Activated CD4-positive, alpha-beta T cell treated with anti-CD3 and anti-CD28 coated beads, Interleukin-2, Interleukin-4, amounts not matched to agents 100 ng/mL and 50 ng/mL, durations not matched to agents 16 hours and 8 hours (primary cell): ENCODE measurements around the gene KRT77.

ENCODE experiments used
- DNase-seq: peaks from one replicate; pipeline ENCODE4 v3.0.0-alpha.2; 2020; ENCODE audit warnings: low spot score

Gene KRT77

DNA sequence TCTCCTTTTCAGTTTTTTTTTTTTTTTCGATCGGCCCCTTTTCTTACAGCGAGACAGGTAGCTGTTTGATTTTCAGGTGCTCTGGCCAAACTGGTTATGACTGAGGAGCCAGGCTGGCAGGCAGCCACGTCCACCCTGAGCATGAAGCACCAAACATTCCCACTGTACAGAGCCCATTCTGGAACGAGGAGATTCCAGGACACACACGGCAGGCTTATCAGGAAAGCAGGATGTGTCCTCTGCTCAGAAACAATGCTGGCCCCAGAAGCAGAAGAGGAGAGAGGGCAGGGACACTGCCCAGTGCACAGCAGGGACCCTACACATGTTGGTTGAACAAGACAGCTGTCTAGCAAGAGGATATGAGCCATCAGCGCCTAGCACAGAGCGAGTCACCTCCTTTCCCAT is 47.6 kb downstream of the KRT77 start:
- DNase-seq = no peak

DNA sequence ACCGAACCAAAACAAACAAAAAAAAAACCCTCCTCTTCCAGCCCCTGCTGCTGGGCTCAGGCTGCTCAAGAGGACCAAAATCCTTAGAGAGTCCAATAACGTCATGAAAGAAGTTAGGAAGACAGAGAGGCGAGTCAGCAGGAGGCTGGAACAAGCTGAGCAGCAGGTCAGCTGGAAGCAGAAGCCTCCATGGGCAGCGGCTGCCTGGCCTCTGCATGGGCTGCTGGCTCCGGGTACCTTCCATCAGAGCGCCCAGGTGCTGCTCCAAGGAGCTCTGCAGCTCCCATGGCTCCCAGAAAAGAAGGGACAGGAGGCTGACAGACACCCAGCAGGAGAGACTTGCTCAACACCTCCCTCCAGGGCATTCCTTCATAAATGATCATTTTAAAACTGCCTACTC is 48.1 kb downstream of the KRT77 start:
- no peak for DNase-seq

DNA sequence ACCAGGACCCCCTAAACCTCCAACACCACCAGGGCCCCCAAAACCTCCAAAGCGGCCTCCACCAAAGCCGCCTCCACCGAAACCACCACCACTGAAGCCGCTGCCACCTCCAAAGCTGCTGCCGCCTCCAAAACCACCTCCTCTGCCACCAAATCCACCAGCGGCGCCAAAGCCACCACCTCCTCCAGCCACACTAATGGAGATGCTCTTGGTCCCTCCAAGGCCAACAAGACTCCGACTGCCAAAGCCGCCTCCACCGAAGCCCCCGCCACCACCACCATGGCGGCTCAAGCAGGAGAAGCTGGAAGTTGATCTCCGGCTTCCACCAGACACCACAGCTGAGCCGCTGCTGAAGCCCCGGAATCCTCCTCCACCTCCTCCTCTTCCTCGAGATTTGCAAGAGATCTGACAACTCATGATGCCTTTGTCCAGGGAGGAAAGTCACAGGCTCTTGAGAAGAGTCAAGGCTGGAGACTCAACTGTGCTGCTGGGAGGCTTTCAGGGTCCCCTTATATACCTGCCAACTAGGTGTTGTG is 51.5 kb downstream of the KRT77 start, which contains the start of gene KRT2:
TSS of gene KRT2 (minus strand) at position 486 of the 536 bp plus-strand sequence. CDS start at position 417, 69 bp downstream.
- DNase-seq = no peak

DNA sequence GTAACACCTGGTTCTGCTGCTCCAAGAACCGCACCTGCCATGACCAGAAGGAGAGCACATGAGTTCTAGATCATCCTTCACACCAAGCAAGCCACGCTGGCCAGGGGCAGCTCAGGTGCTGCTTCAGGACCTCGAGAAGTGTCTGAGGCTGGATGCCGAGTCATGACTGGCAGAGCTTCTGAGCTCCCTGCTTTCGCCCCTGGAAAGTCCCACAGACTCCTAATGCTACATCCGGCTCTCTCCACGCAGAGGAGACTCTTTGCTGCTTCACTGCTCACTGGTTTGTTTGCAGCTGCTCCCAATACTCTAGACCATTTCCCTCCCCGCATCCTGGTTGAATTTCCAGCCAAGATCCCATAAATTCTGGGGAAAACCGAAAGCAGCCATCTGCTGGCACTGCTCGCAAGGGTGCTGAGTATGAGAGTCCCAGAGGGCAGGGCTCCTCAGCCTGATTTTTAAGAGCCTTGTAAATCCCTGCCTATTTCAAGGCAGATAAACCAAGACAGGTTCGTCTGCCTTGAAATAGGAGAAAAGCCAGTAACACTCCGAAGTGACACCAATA is 52.7 kb downstream of the KRT77 start:
- no peak for DNase-seq

DNA sequence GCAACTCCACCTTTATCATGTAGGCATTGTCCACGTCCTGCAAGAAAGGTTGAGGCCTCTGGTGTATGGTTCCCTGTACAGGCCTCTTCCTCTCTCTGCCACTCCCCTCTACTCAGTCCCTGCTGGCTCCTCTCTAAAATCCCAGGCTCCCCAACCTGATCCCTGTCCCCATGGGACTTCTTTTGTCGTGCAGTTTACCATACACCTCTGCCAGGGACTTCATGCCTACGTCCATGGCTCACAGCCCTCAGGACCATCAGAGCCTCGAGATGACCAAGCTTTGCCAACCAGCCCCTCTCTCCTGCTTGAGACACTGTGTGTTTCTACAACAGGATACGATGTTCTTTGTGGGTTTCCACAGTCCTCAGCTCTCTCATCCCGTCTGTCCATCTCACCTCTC is 54.3 kb downstream of the KRT77 start:
- DNase-seq = no peak

DNA sequence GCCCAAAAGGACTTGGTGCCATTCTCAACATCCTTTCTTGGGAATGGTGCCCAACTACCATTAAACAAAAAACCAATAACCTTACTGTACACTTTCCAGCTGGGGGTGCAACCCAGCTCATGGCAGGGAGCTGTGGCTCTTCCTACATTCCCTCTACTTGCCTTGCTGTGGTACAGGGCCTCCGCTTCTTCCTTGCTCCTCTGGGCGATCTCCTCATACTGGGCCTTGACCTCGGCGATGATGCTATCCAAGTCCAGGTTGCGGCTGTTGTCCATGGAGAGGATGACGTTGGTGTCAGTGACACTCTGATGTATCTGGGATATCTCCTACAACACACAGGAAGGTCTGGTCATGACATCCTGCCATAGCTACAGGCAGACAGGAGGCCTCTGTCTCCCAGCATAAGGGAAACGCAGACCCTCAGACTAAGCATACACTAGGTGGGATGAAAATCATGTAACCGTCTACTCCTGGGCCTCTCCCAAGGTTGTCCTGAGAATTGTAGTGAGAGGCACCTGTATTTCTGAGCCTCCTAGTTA is 55.2 kb downstream of the KRT77 start:
- no peak for DNase-seq

DNA sequence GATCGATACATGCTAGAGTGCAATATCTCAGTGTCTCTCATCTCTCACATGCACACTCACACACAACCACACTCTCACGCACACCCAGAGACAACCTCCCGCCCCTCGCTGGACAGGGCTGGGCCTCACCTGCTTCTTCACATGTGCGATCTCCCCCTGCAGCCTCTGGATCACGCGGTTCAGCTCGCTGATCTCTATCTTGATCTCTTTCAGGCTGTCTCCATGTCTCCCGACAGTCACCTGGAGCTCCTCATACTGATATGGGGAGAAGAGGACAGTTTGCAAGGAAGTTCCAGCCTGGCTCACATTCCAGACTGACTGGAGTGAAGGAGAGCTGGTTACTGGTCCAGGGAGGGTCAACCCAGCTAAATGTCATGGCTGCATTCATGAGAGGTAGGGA is 55.7 kb downstream of the KRT77 start:
- no peak for DNase-seq

DNA sequence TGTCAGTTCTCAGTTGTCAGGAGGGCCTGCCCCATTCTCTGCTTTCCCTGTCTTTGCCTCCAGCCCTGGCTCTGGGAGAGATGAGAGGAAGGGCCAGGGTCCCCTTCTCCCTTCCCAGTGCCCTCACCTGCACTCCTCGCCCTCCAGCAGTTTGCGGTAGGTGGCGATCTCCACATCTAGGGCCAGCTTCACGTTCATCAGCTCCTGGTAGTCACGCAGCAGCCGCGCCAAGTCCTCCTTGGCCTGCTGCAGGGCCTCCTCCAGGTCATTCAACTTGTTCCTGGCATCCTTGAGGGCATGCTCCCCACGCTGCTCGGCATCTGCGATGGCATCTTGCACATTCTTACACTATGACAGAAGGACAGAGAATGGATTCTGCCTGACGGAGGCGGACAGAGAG is 56.7 kb downstream of the KRT77 start:
- DNase-seq = no peak

DNA sequence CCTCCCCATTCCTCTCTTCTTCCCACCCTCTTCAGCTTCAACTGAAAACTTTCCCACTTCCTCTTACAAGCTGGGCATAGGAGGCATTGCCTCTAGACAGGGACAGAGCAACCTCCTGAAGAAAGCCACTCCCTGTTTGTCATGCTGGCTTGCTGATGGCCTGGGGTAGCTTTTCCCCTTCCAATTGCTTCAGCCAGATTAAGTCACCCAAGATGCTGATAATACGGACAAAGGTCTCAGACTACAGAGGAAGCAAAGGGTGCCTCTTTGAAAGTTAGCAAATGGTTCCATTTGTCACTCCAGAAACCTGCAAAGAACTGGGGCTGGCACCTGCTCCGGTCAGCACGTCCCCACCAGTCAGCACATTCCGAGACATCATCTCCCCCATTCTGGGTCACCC is 57.3 kb downstream of the KRT77 start:
- no peak for DNase-seq

DNA sequence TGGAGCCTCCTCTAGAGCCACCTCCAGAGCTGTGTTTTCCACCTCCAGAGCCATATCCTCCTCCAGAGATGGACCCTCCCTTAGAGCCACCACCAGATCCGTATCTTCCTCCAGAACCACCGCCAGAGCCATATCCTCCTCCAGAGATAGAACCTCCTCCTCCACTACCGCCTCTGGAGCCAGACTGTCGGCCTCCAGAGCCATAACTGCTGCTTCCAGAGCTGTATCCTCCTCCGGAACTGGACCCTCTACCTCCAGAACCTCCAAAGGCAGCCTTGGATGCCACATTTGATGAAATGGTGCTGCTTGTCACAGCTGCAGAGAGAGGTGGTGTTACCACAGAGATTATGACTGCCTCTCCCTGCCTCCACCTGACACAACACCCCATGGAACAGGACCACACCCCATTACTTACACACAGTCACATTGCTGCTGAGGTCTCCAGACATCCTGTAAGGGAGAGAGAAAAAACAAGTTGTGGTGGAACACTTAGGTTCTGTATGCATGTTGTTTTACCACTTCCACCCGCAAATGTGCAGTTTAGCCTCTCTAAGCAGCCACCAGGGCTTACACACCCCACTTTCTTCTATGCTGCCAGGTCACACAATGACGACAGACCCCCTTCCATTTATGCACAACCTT is 58.1 kb downstream of the KRT77 start:
- peak; percentile 16 for DNase-seq

DNA sequence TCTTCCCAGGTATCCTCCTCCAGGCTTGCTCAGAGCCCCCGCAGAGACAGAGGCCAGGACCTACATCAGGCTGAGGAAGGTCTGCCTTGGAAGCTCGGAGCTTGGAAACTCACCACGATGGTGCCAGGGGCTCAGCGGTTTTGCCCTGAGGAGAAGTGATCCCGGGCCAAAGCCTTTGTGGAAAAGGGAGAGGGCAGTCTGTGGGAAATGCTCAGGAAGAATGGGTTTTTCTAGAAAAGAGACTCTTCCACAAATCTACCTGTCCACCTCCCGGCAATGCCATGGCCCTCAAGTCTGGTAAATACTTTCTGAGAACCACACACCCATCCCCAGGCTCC is 59.3 kb downstream of the KRT77 start:
- no peak for DNase-seq

DNA sequence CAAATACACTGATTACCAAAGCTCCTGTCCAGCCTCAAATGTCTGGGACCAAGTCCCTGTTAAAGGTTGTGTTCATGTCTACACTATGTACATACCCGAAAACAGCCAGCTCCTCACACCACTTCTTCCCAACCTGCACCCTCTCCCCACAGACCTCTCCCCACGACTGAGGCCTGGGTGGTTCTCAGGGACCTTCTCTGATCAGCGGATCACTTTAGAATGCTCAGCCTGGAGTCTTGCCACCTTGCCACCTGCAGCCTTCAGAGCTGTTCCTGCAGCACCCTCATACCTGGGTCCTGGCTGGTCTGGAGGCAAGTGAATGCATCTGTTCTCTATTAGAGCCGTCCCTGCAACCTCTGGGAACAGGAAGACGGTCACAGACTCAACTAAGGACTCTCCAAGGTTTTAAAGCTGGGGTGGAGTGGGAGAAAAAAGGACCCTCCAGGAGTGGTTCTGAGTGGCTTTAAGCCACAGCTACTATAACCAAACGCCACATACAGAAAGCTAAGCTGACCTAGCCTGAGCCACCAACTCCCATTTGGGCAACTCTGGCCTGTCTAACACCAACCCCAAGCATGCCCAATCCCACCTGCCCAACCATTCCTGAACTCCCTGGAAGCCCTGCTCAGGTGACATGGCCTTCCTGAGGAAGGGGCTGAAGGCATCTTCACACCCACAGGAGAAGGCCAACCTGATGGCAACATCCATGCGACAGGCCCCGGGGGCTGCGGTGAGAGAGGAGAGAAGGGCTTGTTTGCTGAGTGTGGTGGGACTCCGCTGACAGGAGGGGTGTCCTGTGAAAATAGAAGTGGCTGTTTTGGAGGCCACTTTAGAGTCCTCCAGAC is 59.9 kb downstream of the KRT77 start:
- no peak for DNase-seq

DNA sequence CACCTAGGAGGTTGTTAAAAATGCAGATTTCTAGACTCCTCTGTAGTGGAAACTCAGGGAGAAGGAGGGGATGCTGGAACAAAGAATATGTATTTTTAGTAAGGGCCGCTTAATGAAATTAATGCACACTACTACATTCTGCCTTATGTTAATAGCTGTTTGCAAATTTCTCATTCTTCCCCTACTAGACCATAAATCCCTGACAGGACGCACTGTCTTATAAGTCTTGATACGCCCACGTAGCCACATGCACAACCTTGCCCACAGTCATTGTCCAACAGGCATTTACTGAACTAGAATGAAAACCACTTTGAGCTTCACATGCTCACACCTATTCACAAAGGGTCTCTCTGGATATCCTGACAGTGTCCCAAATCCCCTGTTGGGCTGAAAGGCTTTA is 61.9 kb downstream of the KRT77 start:
- DNase-seq = no peak
